Measurements from ENCODE around the gene BARHL2. TPM values are rescaled to one million over a fixed set of nuclear protein-coding genes. Genes with fewer than 3 reads are reported as not detected.

BARHL2 gene
- polyA plus RNA-seq, 1 donor: not detected

- H3K27me3 ChIP-seq (ENCODE audit: control insufficient read depth, insufficient read depth, low read length): peaks cover 96% of the 10 kb centered on the region
- no peak overlapping the region for H3K27ac ChIP-seq (ENCODE audit: low read length)
- 0% methylated on average over 7 of the region's 94 CpGs for WGBS (ENCODE audit: insufficient coverage, low lambda C conversion rate)
- H3K4me1 ChIP-seq (ENCODE audit: control insufficient read depth, insufficient read depth, low read length): peaks cover 3% of the 10 kb centered on the region
- H3K36me3 ChIP-seq (ENCODE audit: control insufficient read depth, insufficient read depth, low read length): no peaks in the 10 kb centered on the region
- peaks cover 4% of the 10 kb centered on the region for H3K9me3 ChIP-seq (ENCODE audit: control insufficient read depth, low read depth, low read length)
- DNase-seq: no peak
- peak overlapping the region; percentile 0 for H3K4me3 ChIP-seq (ENCODE audit: low read length)
Measured at GRCh38 chr1:90717665-90718410, 736 bp upstream of the BARHL2 start.

- peaks cover 96% of the 10 kb centered on the region for H3K27me3 ChIP-seq (ENCODE audit: control insufficient read depth, insufficient read depth, low read length)
- peaks cover 3% of the 10 kb centered on the region for H3K4me1 ChIP-seq (ENCODE audit: control insufficient read depth, insufficient read depth, low read length)
- no CpG with 5 or more reads among the region's 37 CpGs for WGBS (ENCODE audit: insufficient coverage, low lambda C conversion rate)
- H3K36me3 ChIP-seq (ENCODE audit: control insufficient read depth, insufficient read depth, low read length): no peaks in the 10 kb centered on the region
- no peak overlapping the region for H3K27ac ChIP-seq (ENCODE audit: low read length)
- no peak overlapping the region for H3K4me3 ChIP-seq (ENCODE audit: low read length)
- DNase-seq: no peak
- peaks cover 5% of the 10 kb centered on the region for H3K9me3 ChIP-seq (ENCODE audit: control insufficient read depth, low read depth, low read length)
Measured at GRCh38 chr1:90717356-90717664, 208 bp upstream of the BARHL2 start.

- Histone ChIP-seq H3K27ac (ENCODE audit: low read length) (no peak overlapping the region), H3K4me3 (ENCODE audit: low read length) (no peak overlapping the region), H3K36me3 (ENCODE audit: control insufficient read depth, insufficient read depth, low read length) (no peaks in the 10 kb centered on the region), H3K9me3 (ENCODE audit: control insufficient read depth, low read depth, low read length) (peaks cover 7% of the 10 kb centered on the region), H3K4me1 (ENCODE audit: control insufficient read depth, insufficient read depth, low read length) (peaks cover 3% of the 10 kb centered on the region), H3K27me3 (ENCODE audit: control insufficient read depth, insufficient read depth, low read length) (peaks cover 94% of the 10 kb centered on the region)
- no peak for DNase-seq
- 0% methylated on average over 1 of the region's 15 CpGs for WGBS (ENCODE audit: insufficient coverage, low lambda C conversion rate)
Measured at GRCh38 chr1:90716243-90716551, 905 bp downstream of the BARHL2 start.

GRCh38 chr1:90715309-90715708 is 1.8 kb downstream of the BARHL2 start:
- H3K4me1 ChIP-seq (ENCODE audit: control insufficient read depth, insufficient read depth, low read length): peaks cover 3% of the 10 kb centered on the region
- H3K4me3 ChIP-seq (ENCODE audit: low read length): no peak overlapping the region
- peaks cover 95% of the 10 kb centered on the region for H3K27me3 ChIP-seq (ENCODE audit: control insufficient read depth, insufficient read depth, low read length)
- no peaks in the 10 kb centered on the region for H3K36me3 ChIP-seq (ENCODE audit: control insufficient read depth, insufficient read depth, low read length)
- peaks cover 7% of the 10 kb centered on the region for H3K9me3 ChIP-seq (ENCODE audit: control insufficient read depth, low read depth, low read length)
- no peak overlapping the region for H3K27ac ChIP-seq (ENCODE audit: low read length)
- no CpG with 5 or more reads among the region's 5 CpGs for WGBS (ENCODE audit: insufficient coverage, low lambda C conversion rate)
- no peak for DNase-seq

- DNase-seq: no peak
- H3K4me1 ChIP-seq (ENCODE audit: control insufficient read depth, insufficient read depth, low read length): peaks cover 3% of the 10 kb centered on the region
- no CpG with 5 or more reads among the region's 14 CpGs for WGBS (ENCODE audit: insufficient coverage, low lambda C conversion rate)
Measured at GRCh38 chr1:90714521-90714951, 2.6 kb downstream of the BARHL2 start.

GRCh38 chr1:90713741-90714509 is 3.2 kb downstream of the BARHL2 start:
- Histone ChIP-seq H3K4me1 (ENCODE audit: control insufficient read depth, insufficient read depth, low read length) (peaks cover 3% of the 10 kb centered on the region), H3K27ac (ENCODE audit: low read length) (no peak overlapping the region), H3K4me3 (ENCODE audit: low read length) (no peak overlapping the region), H3K36me3 (ENCODE audit: control insufficient read depth, insufficient read depth, low read length) (no peaks in the 10 kb centered on the region), H3K27me3 (ENCODE audit: control insufficient read depth, insufficient read depth, low read length) (peaks cover 94% of the 10 kb centered on the region), H3K9me3 (ENCODE audit: control insufficient read depth, low read depth, low read length) (peaks cover 3% of the 10 kb centered on the region)
- no peak for DNase-seq
- WGBS (ENCODE audit: insufficient coverage, low lambda C conversion rate): no CpG with 5 or more reads among the region's 15 CpGs

More at GRCh38 chr1:90714521-90714951, 2.6 kb downstream of the BARHL2 start:
- Histone ChIP-seq H3K4me3 (ENCODE audit: low read length) (no peak overlapping the region), H3K9me3 (ENCODE audit: control insufficient read depth, low read depth, low read length) (peaks cover 4% of the 10 kb centered on the region), H3K27me3 (ENCODE audit: control insufficient read depth, insufficient read depth, low read length) (peaks cover 95% of the 10 kb centered on the region), H3K36me3 (ENCODE audit: control insufficient read depth, insufficient read depth, low read length) (no peaks in the 10 kb centered on the region), H3K27ac (ENCODE audit: low read length) (no peak overlapping the region)

GRCh38 chr1:90712915-90713730 is 4.0 kb downstream of the BARHL2 start:
- H3K9me3 ChIP-seq (ENCODE audit: control insufficient read depth, low read depth, low read length): peaks cover 3% of the 10 kb centered on the region
- H3K27ac ChIP-seq (ENCODE audit: low read length): no peak overlapping the region
- peaks cover 3% of the 10 kb centered on the region for H3K4me1 ChIP-seq (ENCODE audit: control insufficient read depth, insufficient read depth, low read length)
- H3K36me3 ChIP-seq (ENCODE audit: control insufficient read depth, insufficient read depth, low read length): no peaks in the 10 kb centered on the region
- WGBS (ENCODE audit: insufficient coverage, low lambda C conversion rate): 0% methylated on average over 7 of the region's 15 CpGs
- H3K4me3 ChIP-seq (ENCODE audit: low read length): no peak overlapping the region
- DNase-seq: no peak
- H3K27me3 ChIP-seq (ENCODE audit: control insufficient read depth, insufficient read depth, low read length): peaks cover 94% of the 10 kb centered on the region

- Histone ChIP-seq H3K27ac (ENCODE audit: low read length) (no peak overlapping the region), H3K4me1 (ENCODE audit: control insufficient read depth, insufficient read depth, low read length) (peaks cover 3% of the 10 kb centered on the region), H3K36me3 (ENCODE audit: control insufficient read depth, insufficient read depth, low read length) (no peaks in the 10 kb centered on the region), H3K9me3 (ENCODE audit: control insufficient read depth, low read depth, low read length) (peaks cover 3% of the 10 kb centered on the region), H3K27me3 (ENCODE audit: control insufficient read depth, insufficient read depth, low read length) (peaks cover 97% of the 10 kb centered on the region), H3K4me3 (ENCODE audit: low read length) (no peak overlapping the region)
- no CpG with 5 or more reads among the region's 21 CpGs for WGBS (ENCODE audit: insufficient coverage, low lambda C conversion rate)
- DNase-seq: no peak
Measured at GRCh38 chr1:90712153-90712856, 4.8 kb downstream of the BARHL2 start.

GRCh38 chr1:90711696-90712095 is 5.4 kb downstream of the BARHL2 start:
- WGBS (ENCODE audit: insufficient coverage, low lambda C conversion rate): no CpG with 5 or more reads among the region's 5 CpGs
- no peak overlapping the region for H3K27ac ChIP-seq (ENCODE audit: low read length)
- H3K4me1 ChIP-seq (ENCODE audit: control insufficient read depth, insufficient read depth, low read length): peaks cover 1% of the 10 kb centered on the region
- DNase-seq: no peak
- H3K4me3 ChIP-seq (ENCODE audit: low read length): no peak overlapping the region
- peaks cover 3% of the 10 kb centered on the region for H3K9me3 ChIP-seq (ENCODE audit: control insufficient read depth, low read depth, low read length)
- peaks cover 97% of the 10 kb centered on the region for H3K27me3 ChIP-seq (ENCODE audit: control insufficient read depth, insufficient read depth, low read length)
- no peaks in the 10 kb centered on the region for H3K36me3 ChIP-seq (ENCODE audit: control insufficient read depth, insufficient read depth, low read length)
